C4-2B (cell line): Measurements from ENCODE around the gene PMCH.

ENCODE experiments used
- CTCF ChIP-seq: fragments of 450-650 bp; conservative IDR thresholded peaks from 2 replicates; pipeline ENCODE4 v1.5.1; 2017; ENCODE audit warnings: mild to moderate bottlenecking
- ZFX ChIP-seq: fragments of 450-650 bp; IDR thresholded peaks from 2 replicates; pipeline ENCODE4 v1.6.1; 2017

DNA sequence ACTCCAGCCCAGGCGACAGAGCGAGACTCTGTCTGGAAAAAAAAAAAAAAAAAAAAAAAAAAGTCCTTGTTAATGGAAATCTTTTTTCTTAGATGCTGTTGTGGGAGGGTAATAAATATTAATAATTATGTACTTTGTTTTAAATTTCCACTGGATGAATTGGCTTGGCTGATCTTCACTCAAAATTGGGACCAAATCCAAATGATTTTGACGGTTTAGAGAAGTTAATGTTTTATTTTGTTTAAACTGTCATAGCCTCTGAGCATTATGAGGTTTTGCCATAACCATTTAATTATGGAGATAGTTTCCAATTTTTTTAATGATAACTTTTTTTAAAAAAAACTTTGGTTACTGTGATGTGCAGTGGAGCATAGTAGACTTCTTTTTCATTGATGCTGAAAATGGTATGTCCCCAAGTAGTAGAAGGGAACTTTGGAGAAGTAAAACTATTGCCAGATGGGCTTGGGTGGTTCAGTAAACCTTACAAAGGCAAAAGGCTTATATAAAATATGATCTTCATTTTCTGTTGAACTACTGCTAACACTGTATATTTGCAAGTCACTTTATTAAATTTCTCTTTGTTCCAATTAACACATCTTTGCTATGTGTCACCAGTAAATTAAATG is 3.9 kb upstream of the PMCH start:
- TF ChIP-seq CTCF (no peak), ZFX (no peak)
